GM12892 (cell line): ENCODE results near the gene SV2C.

Experiments
- DNase-seq: peaks from one replicate; pipeline ENCODE4 v3.0.0; 2011; ENCODE audit not compliant: insufficient read length
- FAIRE-seq: peaks from 2 replicates; lab custom pipeline; 2011; peaks lifted over from hg19 to GRCh38; lab: Jason Lieb, UNC
- POLR2A ChIP-seq: IDR thresholded peaks from 2 replicates; pipeline ENCODE4 v1.6.1; 2011; ENCODE audit warnings: low read depth, low read length, control low read depth
- POLR2AphosphoS5 ChIP-seq: IDR thresholded peaks from 2 replicates; pipeline ENCODE4 v1.6.1; 2011; ENCODE audit warnings: low read depth, low read length, control low read depth
- TAF1 ChIP-seq: IDR thresholded peaks from 2 replicates; pipeline ENCODE4 v1.6.1; 2011; ENCODE audit warnings: low read depth, mild to moderate bottlenecking, control low read depth, low read length, borderline replicate concordance

Gene SV2C

DNA sequence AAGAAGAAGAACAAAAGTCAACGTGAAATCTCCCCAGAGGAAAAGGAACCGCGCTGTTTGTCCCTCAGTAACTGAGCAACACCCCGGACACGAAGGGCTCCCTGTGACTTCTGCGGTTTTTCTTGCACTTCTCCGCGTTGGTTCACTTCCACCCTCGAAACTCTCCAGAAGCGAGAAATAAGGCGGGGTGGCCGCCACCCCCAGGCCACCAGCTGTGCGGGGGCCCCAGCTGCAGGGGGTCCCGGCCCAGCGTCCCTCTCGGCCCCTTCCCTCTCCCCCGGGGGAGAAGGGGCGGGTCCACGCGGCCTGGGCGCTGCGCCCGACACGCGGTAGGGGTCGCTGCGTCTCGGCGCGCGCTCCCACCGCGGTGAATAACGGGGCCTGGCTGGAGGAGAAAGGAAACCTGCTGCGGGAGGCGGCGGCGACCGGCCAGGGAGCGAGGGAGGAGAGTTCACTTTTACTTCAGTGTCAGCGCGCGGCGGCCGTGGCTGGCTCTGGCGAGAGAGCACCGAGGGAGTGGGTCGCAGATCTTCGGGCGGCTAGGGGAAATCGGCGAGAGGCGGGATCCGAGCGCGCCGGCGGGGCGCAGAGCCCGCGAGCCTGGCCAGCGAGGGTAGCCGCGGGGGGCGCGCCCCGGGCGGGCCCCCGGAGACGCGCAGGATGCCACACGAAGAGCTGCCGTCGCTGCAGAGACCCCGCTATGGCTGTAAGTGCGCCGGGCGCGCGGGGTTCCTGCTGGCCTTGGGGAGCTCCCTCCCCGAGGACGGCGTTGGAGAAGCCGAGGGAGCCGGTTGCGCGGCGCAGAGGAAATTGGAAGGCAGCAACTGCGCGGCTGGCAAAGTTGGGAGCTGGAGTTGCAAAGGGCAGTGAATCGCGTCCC lies 319.9 kb downstream of the SV2C start, which contains the start of gene IQGAP2:
IQGAP2 (plus strand) TSS at position 400 of the 880 bp plus-strand sequence; CDS start at position 661, 261 bp downstream.
- peak; percentile 75 for DNase-seq
- peak; percentile 87 for FAIRE-seq
- TF ChIP-seq TAF1 (0 out of 2 replicates have a peak, but pooled peaks have one; percentile 18), POLR2AphosphoS5 (no peak; the same call in 1 of the 2 replicates), POLR2A (no peak)
